Measurements from ENCODE around the gene LTO1.

- no peak for TF ChIP-seq CTCF (IDR thresholded peaks at IDR 0.05)
- no peak for TF ChIP-seq ZFX (IDR thresholded peaks at IDR 0.05; ENCODE audit: borderline replicate concordance)
These were observed 24.9 kb downstream of the LTO1 start for GRCh38 chr11:69650081-69650831.
